Adipose tissue (tissue), 3 donors: ENCODE data around the gene IGSF5. TPM values are rescaled to one million over a fixed set of nuclear protein-coding genes. Genes with fewer than 3 reads are reported as not detected.

ENCODE experiments used
- H3K27ac ChIP-seq: one replicate; pipeline ENCODE4 v1.5.1; 2013; ENCODE audit warnings: low read depth, low read length
- WGBS, 3 donors: extraction: QIAGEN DNeasy Blood & Tissue Kit; methylation state at CpG; one replicate each; pipeline ENCODE4 v1.1.7; 2013; 5-methylcytosine and 5-hydroxymethylcytosine counted together
- polyA plus RNA-seq, 3 donors: library from polyadenylated mRNA; stranded (reverse); fragments of 200-250 nt; gene quantifications; one replicate each; pipeline ENCODE4 v1.2.3, GENCODE V29; 2013
- donor health status: healthy with polysubstance abuse.
- donor health status: Bipolar disorder and iron deficiency.
- donor health status: healthy.

Gene IGSF5
- polyA plus RNA-seq, 3 donors: 0.43 TPM; not detected in 2

DNA sequence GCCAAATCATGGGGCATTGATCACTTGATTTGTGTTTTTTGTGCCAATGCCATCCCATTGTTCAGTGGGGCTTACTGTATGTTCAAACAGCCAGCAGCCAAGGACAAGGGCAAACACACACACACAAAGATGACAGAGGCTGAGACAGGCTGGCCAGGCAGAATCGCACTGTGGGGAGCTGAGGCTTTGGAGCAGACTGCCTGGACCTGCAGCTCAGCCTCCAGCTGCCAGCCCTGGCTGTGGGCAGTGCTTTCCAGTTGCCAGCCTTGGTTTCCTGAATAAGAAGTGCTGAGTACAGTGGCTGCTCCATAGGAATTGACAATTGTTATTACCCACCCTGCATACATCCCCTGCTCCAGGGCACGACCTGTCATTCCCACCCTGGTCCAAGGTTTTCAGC is 105.3 kb downstream of the IGSF5 start:
- 62 to 74% (median 72%) methylated on average over 2 of the region's 2 CpGs for WGBS, 3 donors
- no peak overlapping the region for H3K27ac ChIP-seq

DNA sequence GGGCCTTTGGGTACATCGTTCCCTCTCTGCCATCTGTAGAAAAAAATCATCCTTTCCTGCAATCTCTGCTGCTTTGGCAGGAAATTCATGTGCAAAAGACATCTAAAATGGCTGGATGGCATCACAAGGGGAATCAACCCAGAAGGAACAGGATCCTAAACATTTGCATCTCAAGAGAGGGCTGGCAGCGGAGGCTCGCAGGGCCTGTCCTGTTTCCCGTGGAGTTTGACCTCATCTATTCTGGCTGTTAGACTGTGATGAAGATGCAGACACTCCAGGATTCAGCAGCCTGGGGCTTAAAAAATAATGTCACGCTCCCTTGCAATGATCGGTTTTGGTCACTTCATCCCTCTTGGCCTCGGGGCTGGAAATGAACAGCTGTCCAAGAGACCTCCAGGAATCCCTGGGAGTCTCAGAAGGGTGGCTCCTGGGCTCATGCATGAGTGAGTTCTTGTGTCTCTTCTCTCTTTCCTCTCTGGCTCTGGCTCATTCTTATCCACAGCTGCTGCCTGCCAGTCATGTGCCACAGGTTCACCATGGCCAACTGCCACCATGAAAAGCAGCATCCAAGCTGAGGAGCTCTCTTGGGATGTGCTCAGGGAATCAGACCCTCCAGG is 106.1 kb downstream of the IGSF5 start:
- 79 to 89% (median 89%) methylated on average over 7 of the region's 7 CpGs for WGBS, 3 donors
- no peak overlapping the region for H3K27ac ChIP-seq

Other genes starting within 250 kb of the IGSF5 start
- 1 to 10 TPM in 1 of 3 donors, under 1 TPM in 1, not detected in 1; 0.18 to 1.0 TPM for gene B3GALT5, start 132.2 kb upstream of the IGSF5 start, polyA plus RNA-seq
- 1 to 10 TPM in 1 of 3 donors, under 1 TPM in 1, not detected in 1; 0.18 to 2.0 TPM for gene PCP4, start 122.3 kb downstream of the IGSF5 start, polyA plus RNA-seq